ENCODE data around the gene OPALIN. TPM values are rescaled to one million over a fixed set of nuclear protein-coding genes. Genes with fewer than 3 reads are reported as not detected.

The OPALIN gene
- total and polyA plus RNA-seq, 9 of the 15 experiments (the other 6 are each of a cell fraction or from before 2014, with no cell fraction given): not detected

DNA sequence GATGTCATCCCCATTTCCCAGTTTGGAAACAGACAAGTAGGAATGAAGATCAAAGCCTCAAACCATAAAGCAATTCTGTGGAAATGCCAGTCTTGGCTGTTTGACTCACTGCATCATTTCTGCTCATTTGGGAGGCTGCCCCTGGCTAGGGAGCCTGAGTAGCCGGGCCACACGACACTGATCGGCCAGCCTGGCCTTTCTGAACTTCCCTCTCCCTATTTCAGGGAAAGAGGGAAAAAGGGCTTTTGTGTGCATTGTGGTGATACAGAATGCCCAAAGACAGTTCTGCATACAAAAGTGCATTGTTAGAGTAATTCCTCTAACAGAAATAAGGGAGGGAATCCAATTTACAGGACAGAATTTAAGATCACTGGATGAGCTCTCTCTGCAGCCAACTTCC is 41.7 kb upstream of the OPALIN start:
- H3K9me1 ChIP-seq (ENCODE audit: control insufficient read depth, insufficient read depth, low read length): no peaks in the 10 kb centered on the region
- no peak overlapping the region for H3K4me3 ChIP-seq
- no peak overlapping the region for H2AFZ ChIP-seq (ENCODE audit: low read depth, low read length)
- no peak for FAIRE-seq
- DNase-seq (ENCODE audit: extremely low read depth in 1 of 4, low spot score in 3 of 4): no peak
- H3K9ac ChIP-seq (ENCODE audit: insufficient read depth in 1 of 2, low read depth in 2 of 2, low read length in 2 of 2): no peak overlapping the region
- in situ Hi-C loops (cut with MboI): no loop called here
- H3K27me3 ChIP-seq (ENCODE audit: control insufficient read depth in 2 of 2, insufficient read depth in 2 of 2, low read length in 2 of 2): peaks cover 15 to 21% of the 10 kb centered on the region in 2 experiments; a peak in 4 of 5 replicates
- no peaks in the 10 kb centered on the region for H3K36me3 ChIP-seq (ENCODE audit: control insufficient read depth, insufficient read depth, low read length)
- intact Hi-C loops (cut with micrococcal nuclease): no loop called here
- H4K20me1 ChIP-seq (replicated peaks; ENCODE audit: control insufficient read depth, insufficient read depth, low read length): no peaks in the 10 kb centered on the region
- POLR2A ChIA-PET: no interaction called here
- CTCF ChIA-PET (ENCODE audit: low intra/inter-chr PET ratio): no interaction called here
- H3K79me2 ChIP-seq (ENCODE audit: control insufficient read depth, insufficient read depth, low read length): no peaks in the 10 kb centered on the region
- H3K4me2 ChIP-seq (ENCODE audit: insufficient read depth, low read length): no peak overlapping the region
- no peaks in the 10 kb centered on the region for H3K9me3 ChIP-seq (replicated peaks; ENCODE audit: control insufficient read depth, insufficient read depth, low read depth, low read length)
- no peak for ATAC-seq
- BruUV-seq (replicated peaks): no TSS peak
- no peaks in the 10 kb centered on the region for H3K4me1 ChIP-seq (replicated peaks in 1 of 2; ENCODE audit: control insufficient read depth in 2 of 2, insufficient read depth in 2 of 2, low read length in 2 of 2)
- 0% methylated on average over 3 of the region's 3 CpGs for WGBS (ENCODE audit: insufficient coverage, low coverage, missing lambda C conversion rate)
- H3K27ac ChIP-seq (ENCODE audit: extremely low read depth, low read depth, low read length): no peak overlapping the region
- TF ChIP-seq RBM34 (IDR thresholded peaks at IDR 0.05; ENCODE audit: borderline replicate concordance, insufficient read depth, low read length) (no peak), ELF2 (CRISPR knock-in tag; IDR thresholded peaks at IDR 0.05) (no peak), ZNF561 (CRISPR knock-in tag; conservative IDR thresholded peaks at IDR 0.05) (no peak), ILK (tag; IDR thresholded peaks at IDR 0.05; ENCODE audit: borderline replicate concordance, low read depth) (no peak), SP2 (IDR thresholded peaks at IDR 0.05; ENCODE audit: extremely low read depth, low read depth, low read length, poor library complexity, severe bottlenecking) (no peak), KDM4B (IDR thresholded peaks at IDR 0.05; ENCODE audit: borderline replicate concordance in 2 of 2, low read depth in 1 of 2) (no peak), ZNF699 (CRISPR knock-in tag; IDR thresholded peaks at IDR 0.05; ENCODE audit: insufficient replicate concordance) (no peak), IFI16 (CRISPR knock-in tag; IDR thresholded peaks at IDR 0.05) (no peak), KHSRP (IDR thresholded peaks at IDR 0.05) (no peak), ZNF121 (CRISPR knock-in tag; conservative IDR thresholded peaks at IDR 0.05) (no peak), NBN (IDR thresholded peaks at IDR 0.05; ENCODE audit: low read depth) (no peak), ZC3H8 (IDR thresholded peaks at IDR 0.05) (no peak), RAD21 (CRISPR knock-in tag; conservative IDR thresholded peaks at IDR 0.05 in 1 of 2, IDR thresholded peaks at IDR 0.05 in 1 of 2) (no peak), KDM2B (CRISPR knock-in tag; IDR thresholded peaks at IDR 0.05) (no peak), SRSF9 (IDR thresholded peaks at IDR 0.05; ENCODE audit: borderline replicate concordance, low read depth, low read length) (no peak)
- TF ChIP-seq, protein P1, sequence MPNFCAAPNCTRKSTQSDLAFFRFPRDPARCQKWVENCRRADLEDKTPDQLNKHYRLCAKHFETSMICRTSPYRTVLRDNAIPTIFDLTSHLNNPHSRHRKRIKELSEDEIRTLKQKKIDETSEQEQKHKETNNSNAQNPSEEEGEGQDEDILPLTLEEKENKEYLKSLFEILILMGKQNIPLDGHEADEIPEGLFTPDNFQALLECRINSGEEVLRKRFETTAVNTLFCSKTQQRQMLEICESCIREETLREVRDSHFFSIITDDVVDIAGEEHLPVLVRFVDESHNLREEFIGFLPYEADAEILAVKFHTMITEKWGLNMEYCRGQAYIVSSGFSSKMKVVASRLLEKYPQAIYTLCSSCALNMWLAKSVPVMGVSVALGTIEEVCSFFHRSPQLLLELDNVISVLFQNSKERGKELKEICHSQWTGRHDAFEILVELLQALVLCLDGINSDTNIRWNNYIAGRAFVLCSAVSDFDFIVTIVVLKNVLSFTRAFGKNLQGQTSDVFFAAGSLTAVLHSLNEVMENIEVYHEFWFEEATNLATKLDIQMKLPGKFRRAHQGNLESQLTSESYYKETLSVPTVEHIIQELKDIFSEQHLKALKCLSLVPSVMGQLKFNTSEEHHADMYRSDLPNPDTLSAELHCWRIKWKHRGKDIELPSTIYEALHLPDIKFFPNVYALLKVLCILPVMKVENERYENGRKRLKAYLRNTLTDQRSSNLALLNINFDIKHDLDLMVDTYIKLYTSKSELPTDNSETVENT (CRISPR knock-in tag; IDR thresholded peaks at IDR 0.05): no peak
- TF ChIP-seq, protein P2, sequence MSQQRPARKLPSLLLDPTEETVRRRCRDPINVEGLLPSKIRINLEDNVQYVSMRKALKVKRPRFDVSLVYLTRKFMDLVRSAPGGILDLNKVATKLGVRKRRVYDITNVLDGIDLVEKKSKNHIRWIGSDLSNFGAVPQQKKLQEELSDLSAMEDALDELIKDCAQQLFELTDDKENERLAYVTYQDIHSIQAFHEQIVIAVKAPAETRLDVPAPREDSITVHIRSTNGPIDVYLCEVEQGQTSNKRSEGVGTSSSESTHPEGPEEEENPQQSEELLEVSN (IDR thresholded peaks at IDR 0.05; ENCODE audit: borderline replicate concordance in 1 of 2, extremely low read depth in 1 of 2, insufficient read depth in 1 of 2, insufficient read length in 1 of 2, low read depth in 1 of 2, low read length in 1 of 2, poor library complexity in 1 of 2, severe bottlenecking in 1 of 2): no peak

Data from K562 (cell line).